CD4-positive, alpha-beta T cell treated with Interleukin-1 beta for 1 hour (primary cell): ENCODE results near the gene ADAT3.

ENCODE experiments used
- DNase-seq, 2 donors: peaks; one replicate each; pipeline ENCODE4 v3.0.0-alpha.2; 2020 to 2022

The ADAT3 gene

GRCh38 chr19:1917146-1917545 is 11.9 kb downstream of the ADAT3 start:
- no peak for DNase-seq

- no peak for DNase-seq
These were observed 12.7 kb downstream of the ADAT3 start for GRCh38 chr19:1917926-1918325.

GRCh38 chr19:1918975-1919374 is 13.8 kb downstream of the ADAT3 start:
- DNase-seq: no peak

- no peak for DNase-seq
These were observed 15.4 kb downstream of the ADAT3 start for GRCh38 chr19:1920644-1921043.

- no peak for DNase-seq
These were observed 16.1 kb downstream of the ADAT3 start for GRCh38 chr19:1921326-1921725.

- DNase-seq: no peak
These were observed 16.6 kb downstream of the ADAT3 start for GRCh38 chr19:1921825-1922224.

GRCh38 chr19:1922803-1923202 is 17.6 kb downstream of the ADAT3 start:
- no peak for DNase-seq

GRCh38 chr19:1923319-1923718 is 18.1 kb downstream of the ADAT3 start:
- peak; percentile 45 to 56 for DNase-seq

GRCh38 chr19:1924320-1924961 is 19.2 kb downstream of the ADAT3 start:
- no peak for DNase-seq

- no peak for DNase-seq
These were observed 20.3 kb downstream of the ADAT3 start for GRCh38 chr19:1925544-1925943.

- peak; percentile 84 to 86 for DNase-seq
These were observed 24.0 kb downstream of the ADAT3 start for GRCh38 chr19:1929021-1929742.

GRCh38 chr19:1931445-1931844 is 26.2 kb downstream of the ADAT3 start:
- no peak for DNase-seq

- no peak for DNase-seq
These were observed 27.2 kb downstream of the ADAT3 start for GRCh38 chr19:1932395-1932794.

- DNase-seq: peak in 1 of 2 donors; percentile 45
These were observed 28.0 kb downstream of the ADAT3 start for GRCh38 chr19:1933244-1933643.

GRCh38 chr19:1933942-1934341 is 28.7 kb downstream of the ADAT3 start:
- DNase-seq: no peak

- peak; percentile 34 to 52 for DNase-seq
These were observed 30.4 kb downstream of the ADAT3 start for GRCh38 chr19:1935484-1936208.

GRCh38 chr19:1936430-1936829 is 31.2 kb downstream of the ADAT3 start:
- DNase-seq: no peak

- DNase-seq: no peak
These were observed 31.9 kb downstream of the ADAT3 start for GRCh38 chr19:1936916-1937610.

- no peak for DNase-seq
These were observed 32.9 kb downstream of the ADAT3 start for GRCh38 chr19:1938071-1938470.

GRCh38 chr19:1941146-1942077 is 36.2 kb downstream of the ADAT3 start, which contains the start of gene CSNK1G2:
CSNK1G2 (plus strand) TSS chr19:1941172; CDS start chr19:1969773, 28,601 bp downstream.
- no peak for DNase-seq

- DNase-seq: peak; percentile 88
These were observed 37.1 kb downstream of the ADAT3 start for GRCh38 chr19:1942078-1942933.
